ENCODE measurements around the gene MOB3A. TPM values are rescaled to one million over a fixed set of nuclear protein-coding genes. Genes with fewer than 3 reads are reported as not detected.

Gene MOB3A
- total RNA-seq, 1 experiment from 2014 or later, result 11.7 TPM

DNA sequence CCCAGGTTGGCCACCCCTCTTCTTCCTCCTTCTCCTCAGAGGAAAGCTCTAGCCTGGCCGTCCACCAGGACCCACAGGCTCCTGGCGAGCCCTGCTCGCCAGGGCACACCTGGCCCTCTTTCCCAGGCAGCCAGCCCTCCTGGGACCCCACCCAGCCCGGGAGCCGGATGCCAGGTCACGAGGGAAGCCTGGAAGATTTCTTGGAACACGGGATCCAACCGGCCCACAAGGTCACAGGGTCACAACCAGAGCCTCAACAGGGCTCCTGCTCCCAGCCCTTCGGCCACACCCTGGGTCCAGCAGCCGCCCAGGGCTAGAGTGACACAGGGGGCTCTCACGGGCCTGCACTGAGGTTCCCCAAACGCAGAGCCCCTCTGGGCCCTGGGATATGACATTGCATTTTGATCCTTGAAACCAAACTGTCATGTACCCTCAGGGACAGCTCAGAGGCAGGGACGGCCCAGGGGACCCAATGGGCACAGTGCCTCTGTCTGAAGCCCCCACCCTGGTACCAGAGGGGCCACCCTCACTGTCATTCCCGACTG lies 50.6 kb downstream of the MOB3A start:
- Mint-ChIP-seq H3K4me3 (ENCODE audit: unreplicated experiment) (no peak overlapping the region), H3K27me3 (ENCODE audit: insufficient read depth, unreplicated experiment) (no peaks in the 10 kb centered on the region), H3K27ac (ENCODE audit: unreplicated experiment) (no peak overlapping the region), H3K4me1 (ENCODE audit: low read depth, unreplicated experiment) (no peaks in the 10 kb centered on the region), H3K9me3 (ENCODE audit: unreplicated experiment) (no peaks in the 10 kb centered on the region), H3K36me3 (ENCODE audit: insufficient read depth, unreplicated experiment) (peaks cover 33% of the 10 kb centered on the region)
- TF ChIP-seq, protein P1, sequence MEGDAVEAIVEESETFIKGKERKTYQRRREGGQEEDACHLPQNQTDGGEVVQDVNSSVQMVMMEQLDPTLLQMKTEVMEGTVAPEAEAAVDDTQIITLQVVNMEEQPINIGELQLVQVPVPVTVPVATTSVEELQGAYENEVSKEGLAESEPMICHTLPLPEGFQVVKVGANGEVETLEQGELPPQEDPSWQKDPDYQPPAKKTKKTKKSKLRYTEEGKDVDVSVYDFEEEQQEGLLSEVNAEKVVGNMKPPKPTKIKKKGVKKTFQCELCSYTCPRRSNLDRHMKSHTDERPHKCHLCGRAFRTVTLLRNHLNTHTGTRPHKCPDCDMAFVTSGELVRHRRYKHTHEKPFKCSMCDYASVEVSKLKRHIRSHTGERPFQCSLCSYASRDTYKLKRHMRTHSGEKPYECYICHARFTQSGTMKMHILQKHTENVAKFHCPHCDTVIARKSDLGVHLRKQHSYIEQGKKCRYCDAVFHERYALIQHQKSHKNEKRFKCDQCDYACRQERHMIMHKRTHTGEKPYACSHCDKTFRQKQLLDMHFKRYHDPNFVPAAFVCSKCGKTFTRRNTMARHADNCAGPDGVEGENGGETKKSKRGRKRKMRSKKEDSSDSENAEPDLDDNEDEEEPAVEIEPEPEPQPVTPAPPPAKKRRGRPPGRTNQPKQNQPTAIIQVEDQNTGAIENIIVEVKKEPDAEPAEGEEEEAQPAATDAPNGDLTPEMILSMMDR (IDR thresholded peaks at IDR 0.05; ENCODE audit: insufficient read depth in 1 of 2, low read depth in 1 of 2, low read length in 1 of 2, severe bottlenecking in 1 of 2, unreplicated experiment in 1 of 2), result no peak
- ChIA-PET POLR2A (no interaction called here), CTCF (no interaction called here)
- intact Hi-C loops (cut with micrococcal nuclease; ENCODE audit: unreplicated experiment), result no loop called here
- no peak overlapping the region for H3K4me3 ChIP-seq (ENCODE audit: low read depth, low read length)
- DNase-seq, result no peak
- no peaks in the 10 kb centered on the region for H3K27me3 ChIP-seq (replicated peaks; ENCODE audit: control insufficient read depth, insufficient read depth, low read length)
- no TSS peak for BruUV-seq (replicated peaks)
- peaks cover 4% of the 10 kb centered on the region for H3K36me3 ChIP-seq (ENCODE audit: control insufficient read depth, insufficient read depth, low read length)
- H3K9me3 ChIP-seq, result no peaks in the 10 kb centered on the region
- peaks cover 11% of the 10 kb centered on the region; the same call in 1 of the 2 replicates for H3K4me1 ChIP-seq

DNA sequence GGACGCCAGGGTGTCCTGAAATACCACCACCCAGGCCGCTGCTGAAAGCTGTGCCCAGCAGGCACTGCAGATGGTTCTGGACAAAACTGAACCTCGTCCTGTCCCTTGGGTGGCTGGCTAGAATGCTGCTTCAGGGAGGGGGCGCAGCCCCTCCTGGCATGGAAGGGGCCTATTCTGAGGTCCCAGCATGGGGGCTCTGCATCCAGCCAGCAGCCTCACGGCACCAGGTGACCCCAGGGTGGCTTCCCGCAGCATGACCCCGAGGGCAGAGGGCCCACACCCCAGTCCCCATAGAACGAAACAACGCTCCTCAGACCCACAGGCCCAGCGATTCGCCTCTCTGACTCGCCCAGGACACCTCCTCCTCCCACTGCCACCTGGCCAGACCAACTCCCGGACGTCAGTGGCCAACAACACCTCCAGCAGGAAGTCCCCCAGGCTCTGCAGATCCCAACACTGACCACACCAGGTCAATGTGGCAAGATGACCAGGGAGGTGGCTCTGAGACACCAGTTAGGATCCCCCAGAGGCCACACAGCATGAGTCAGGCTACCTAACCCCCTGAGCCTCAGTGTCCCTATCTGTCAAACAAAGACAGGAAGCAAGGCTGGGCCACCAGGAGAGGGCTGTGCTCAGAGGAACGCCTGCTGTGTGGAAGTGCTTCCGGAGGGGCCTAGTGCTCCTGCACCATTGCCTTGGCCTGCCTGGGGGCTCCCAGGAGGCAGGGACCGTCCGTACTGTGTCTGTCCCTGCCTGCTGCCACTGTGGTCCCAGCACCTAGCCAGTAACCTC lies 51.2 kb downstream of the MOB3A start:
- Mint-ChIP-seq H3K27me3 (ENCODE audit: insufficient read depth, unreplicated experiment) (no peaks in the 10 kb centered on the region), H3K4me3 (ENCODE audit: unreplicated experiment) (no peak overlapping the region), H3K27ac (ENCODE audit: unreplicated experiment) (no peak overlapping the region), H3K36me3 (ENCODE audit: insufficient read depth, unreplicated experiment) (peaks cover 28% of the 10 kb centered on the region), H3K4me1 (ENCODE audit: low read depth, unreplicated experiment) (no peaks in the 10 kb centered on the region), H3K9me3 (ENCODE audit: unreplicated experiment) (no peaks in the 10 kb centered on the region)
- no TSS peak for BruUV-seq (replicated peaks)
- ChIA-PET POLR2A (no interaction called here), CTCF (no interaction called here)
- peaks cover 11% of the 10 kb centered on the region; the same call in 1 of the 2 replicates for H3K4me1 ChIP-seq
- DNase-seq, result no peak
- H3K27me3 ChIP-seq (replicated peaks; ENCODE audit: control insufficient read depth, insufficient read depth, low read length), result no peaks in the 10 kb centered on the region
- peaks cover 4% of the 10 kb centered on the region for H3K36me3 ChIP-seq (ENCODE audit: control insufficient read depth, insufficient read depth, low read length)
- TF ChIP-seq, protein P1 (IDR thresholded peaks at IDR 0.05; ENCODE audit: insufficient read depth in 1 of 2, low read depth in 1 of 2, low read length in 1 of 2, severe bottlenecking in 1 of 2, unreplicated experiment in 1 of 2), result no peak
- no peaks in the 10 kb centered on the region for H3K9me3 ChIP-seq
- intact Hi-C loops (cut with micrococcal nuclease; ENCODE audit: unreplicated experiment), result no loop called here
- H3K4me3 ChIP-seq (ENCODE audit: low read depth, low read length), result no peak overlapping the region

DNA sequence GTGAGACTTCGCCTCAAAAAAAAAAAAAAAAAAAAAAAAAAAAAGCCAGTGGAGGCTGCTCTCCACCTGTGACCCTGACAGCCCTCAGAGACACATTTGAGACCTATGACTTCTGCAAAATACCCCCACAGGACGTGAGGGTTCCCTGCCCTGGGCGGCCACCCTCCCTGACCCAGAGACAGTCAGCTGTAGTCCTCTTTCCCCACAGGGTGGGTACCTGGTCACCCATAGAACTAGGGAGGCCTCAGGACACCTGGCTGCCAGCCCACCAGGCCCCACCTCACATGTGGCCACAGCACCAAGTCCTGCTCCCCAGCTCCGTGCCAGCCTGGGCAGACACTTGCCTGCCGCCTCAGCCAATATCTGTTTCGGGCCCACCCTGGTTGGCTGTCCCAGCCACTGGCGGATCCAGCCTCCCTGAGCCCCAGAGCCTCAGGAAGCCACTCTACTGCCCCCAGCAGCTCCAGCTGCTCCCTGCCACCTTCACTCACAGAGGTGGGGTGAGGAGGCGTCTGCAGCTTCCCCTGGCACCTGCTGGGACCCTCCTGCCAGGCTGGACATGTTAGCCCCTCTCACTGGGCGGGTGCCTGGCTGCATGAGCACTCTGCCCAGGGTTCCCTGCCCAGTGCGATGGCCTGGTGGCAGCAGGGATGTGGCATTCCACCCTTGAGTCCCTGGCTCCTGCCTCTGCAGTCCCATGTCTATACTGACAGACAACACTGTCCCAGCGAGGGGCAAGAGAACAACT lies 52.0 kb downstream of the MOB3A start:
- no TSS peak for BruUV-seq (replicated peaks)
- no peaks in the 10 kb centered on the region for H3K4me1 Mint-ChIP-seq (ENCODE audit: low read depth, unreplicated experiment)
- TF ChIP-seq, protein P1 (IDR thresholded peaks at IDR 0.05; ENCODE audit: insufficient read depth in 1 of 2, low read depth in 1 of 2, low read length in 1 of 2, severe bottlenecking in 1 of 2, unreplicated experiment in 1 of 2), result no peak
- no peak overlapping the region for H3K27ac Mint-ChIP-seq (ENCODE audit: unreplicated experiment)
- Histone ChIP-seq H3K9me3 (no peaks in the 10 kb centered on the region), H3K36me3 (ENCODE audit: control insufficient read depth, insufficient read depth, low read length) (peaks cover 4% of the 10 kb centered on the region), H3K4me3 (ENCODE audit: low read depth, low read length) (no peak overlapping the region), H3K4me1 (peaks cover 6% of the 10 kb centered on the region; the same call in 1 of the 2 replicates), H3K27me3 (replicated peaks; ENCODE audit: control insufficient read depth, insufficient read depth, low read length) (no peaks in the 10 kb centered on the region)
- H3K27me3 Mint-ChIP-seq (ENCODE audit: insufficient read depth, unreplicated experiment), result no peaks in the 10 kb centered on the region
- H3K4me3 Mint-ChIP-seq (ENCODE audit: unreplicated experiment), result no peak overlapping the region
- POLR2A ChIA-PET, result no interaction called here
- CTCF ChIA-PET, result interaction anchor here (0.6 kb wide), 1 partner anchor 48 kb away, joined by 10 read pairs; no protein-coding TSS in a partner anchor
- intact Hi-C loops (cut with micrococcal nuclease; ENCODE audit: unreplicated experiment), result no loop called here
- no peak for DNase-seq
- H3K36me3 Mint-ChIP-seq (ENCODE audit: insufficient read depth, unreplicated experiment), result peaks cover 24% of the 10 kb centered on the region
- H3K9me3 Mint-ChIP-seq (ENCODE audit: unreplicated experiment), result no peaks in the 10 kb centered on the region

Measured in Caco-2 (cell line).